HG02840 (cell line): Measurements from ENCODE around the gene ZSCAN25.
"Not testable (repeated sequence)": the region's sequence is repeated elsewhere in the genome, so short reads cannot be mapped to it uniquely, and the experiment has no call there.

ENCODE experiments used
- ATAC-seq: cut with Tn5 transposase; IDR thresholded peaks from one replicate; pipeline ENCODE4 v1.9.1; 2021; ENCODE audit warnings: mild to moderate bottlenecking, moderate library complexity, moderate number of reproducible peaks; ENCODE audit not compliant: unreplicated experiment, low FRiP score

The ZSCAN25 gene

GRCh38 chr7:99643464-99643863 is 26.7 kb downstream of the ZSCAN25 start:
- no peak for ATAC-seq

GRCh38 chr7:99644431-99644830 is 27.7 kb downstream of the ZSCAN25 start:
- ATAC-seq: no peak

GRCh38 chr7:99645590-99645989 is 28.8 kb downstream of the ZSCAN25 start:
- no peak for ATAC-seq

- ATAC-seq: no peak
Observed at GRCh38 chr7:99648843-99649242, 32.1 kb downstream of the ZSCAN25 start.

GRCh38 chr7:99651290-99651689 is 34.5 kb downstream of the ZSCAN25 start:
- no peak for ATAC-seq

- ATAC-seq: no peak
Observed at GRCh38 chr7:99652671-99653070, 35.9 kb downstream of the ZSCAN25 start.

- not testable (repeated sequence) for ATAC-seq
Observed at GRCh38 chr7:99653269-99653668, 36.5 kb downstream of the ZSCAN25 start.

- ATAC-seq: no peak
Observed at GRCh38 chr7:99653754-99654153, 37.0 kb downstream of the ZSCAN25 start.

GRCh38 chr7:99654626-99655025 is 37.9 kb downstream of the ZSCAN25 start:
- not testable (repeated sequence) for ATAC-seq

- not testable (repeated sequence) for ATAC-seq
Observed at GRCh38 chr7:99657879-99658278, 41.1 kb downstream of the ZSCAN25 start.

- no peak for ATAC-seq
Observed at GRCh38 chr7:99665312-99666012, 48.7 kb downstream of the ZSCAN25 start.

- no peak for ATAC-seq
Observed at GRCh38 chr7:99666013-99666395, 49.3 kb downstream of the ZSCAN25 start.

GRCh38 chr7:99667179-99667578 is 50.4 kb downstream of the ZSCAN25 start:
- ATAC-seq: no peak

GRCh38 chr7:99668541-99668940 is 51.8 kb downstream of the ZSCAN25 start:
- no peak for ATAC-seq

- no peak for ATAC-seq
Observed at GRCh38 chr7:99669782-99670181, 53.0 kb downstream of the ZSCAN25 start.

GRCh38 chr7:99672573-99672972 is 55.8 kb downstream of the ZSCAN25 start:
- ATAC-seq: no peak

- ATAC-seq: no peak
Observed at GRCh38 chr7:99674995-99675742, 58.4 kb downstream of the ZSCAN25 start.

GRCh38 chr7:99677013-99677647 is 60.4 kb downstream of the ZSCAN25 start:
- ATAC-seq: no peak

- ATAC-seq: no peak
Observed at GRCh38 chr7:99677648-99678045, 60.9 kb downstream of the ZSCAN25 start.

- ATAC-seq: no peak
Observed at GRCh38 chr7:99679032-99679399, 62.3 kb downstream of the ZSCAN25 start.

GRCh38 chr7:99679400-99680191 is 62.9 kb downstream of the ZSCAN25 start, which contains the start of gene CYP3A5:
TSS of gene CYP3A5 (minus strand) at chr7:99679996. CDS start at chr7:99679896, 100 bp downstream.
- ATAC-seq: no peak
